Measurements from ENCODE around the gene CRB2.

GRCh38 chr9:123349033-123349432 is 7.0 kb upstream of the CRB2 start:
- TF ChIP-seq ARNT (IDR thresholded peaks at IDR 0.05) = no peak
- TF ChIP-seq ELF4 (IDR thresholded peaks at IDR 0.05) = no peak
- TF ChIP-seq SP1 (IDR thresholded peaks at IDR 0.05) = no peak
- no peak for TF ChIP-seq L3MBTL2 (conservative IDR thresholded peaks at IDR 0.05)
- TF ChIP-seq BHLHE40 (IDR thresholded peaks at IDR 0.05; ENCODE audit: borderline replicate concordance) = no peak
- TF ChIP-seq FOXA1 (IDR thresholded peaks at IDR 0.05) = no peak
- no peak for TF ChIP-seq ZNF384 (IDR thresholded peaks at IDR 0.05)
